HepG2 (cell line): ENCODE measurements around the gene RPTOR. TPM values are rescaled to one million over a fixed set of nuclear protein-coding genes. Genes with fewer than 3 reads are reported as not detected.

Experiments
- ATAC-seq: fragments of 200-7000 bp; cut with Tn5 transposase; 3 replicates; pipeline ENCODE4 v1.9.1; 2020; ENCODE audit warnings: mild to moderate bottlenecking, moderate library complexity
- BruUV-seq: library from RNA; stranded (reverse); fragments of 400-500 nt; replicated peaks from 2 replicates; lab custom pipeline; 2021; lab: Mats Ljungman, UMichigan
- CTCF ChIA-PET: fragments of 300-600 bp; formaldehyde crosslinking; extraction: SDS; loops from one replicate; lab custom pipeline; 2021; ENCODE audit warnings: low total read pairs, inconsistent platforms, low intra/inter-chr PET ratio; lab: Yijun Ruan, JAX
- POLR2A ChIA-PET: fragments of 350-600 bp; sonication (Branson Sonifier 250); formaldehyde crosslinking; loops from one replicate; lab custom pipeline; 2020; ENCODE audit warnings: antibody characterized with exemption, inconsistent platforms; lab: Yijun Ruan, JAX
- DNase-seq: peaks from one replicate; pipeline ENCODE4 v3.0.0-alpha.2; 2015; ENCODE audit warnings: low spot score
- FAIRE-seq: peaks from 3 replicates; lab custom pipeline; 2011; peaks lifted over from hg19 to GRCh38; lab: Jason Lieb, UNC
- H2AFZ ChIP-seq: one replicate; pipeline ENCODE4 v1.6.1; 2011; ENCODE audit warnings: low read length, inconsistent platforms
- H3K27ac ChIP-seq: fragments of 300-600 bp; 3 replicates; pipeline ENCODE4 v1.8.0; 2011; ENCODE audit warnings: mixed run types, mild to moderate bottlenecking, mixed read lengths, low read length, inconsistent platforms; ENCODE audit not compliant: insufficient read depth; ENCODE audit errors: extremely low read length
- H3K27me3 ChIP-seq, 2 experiments: fragments of 200-600 bp in 1 of 2; 2 replicates in 1 of 2; 3 replicates in 1 of 2; pipeline versions ENCODE4 v1.6.0 to v1.8.0; 2011; ENCODE audit warnings: low read length in 2 of 2, mild to moderate bottlenecking in 2 of 2, moderate library complexity in 2 of 2, inconsistent platforms in 1 of 2; ENCODE audit not compliant: insufficient read depth in 2 of 2, control insufficient read depth in 1 of 2
- H3K36me3 ChIP-seq, 2 experiments: fragments of 200-600 bp in 1 of 2; replicated peaks in 1 of 2; 2 replicates in 1 of 2; 3 replicates in 1 of 2; pipeline versions ENCODE4 v1.5.1 to v1.8.0; 2011; ENCODE audit warnings: low read length in 2 of 2, inconsistent platforms in 1 of 2; ENCODE audit not compliant: insufficient read depth in 2 of 2, control insufficient read depth in 1 of 2
- H3K4me1 ChIP-seq: 2 replicates; pipeline ENCODE4 v1.5.1; 2012; ENCODE audit warnings: low read length, inconsistent platforms; ENCODE audit not compliant: insufficient read depth
- H3K4me2 ChIP-seq: 2 replicates; pipeline ENCODE4 v1.6.0; 2011; ENCODE audit warnings: low read depth, low read length, inconsistent platforms
- H3K4me3 ChIP-seq, 3 experiments: fragments of 200-600 bp in 1 of 3; sonication (generic), shearing (Covaris generic) in 1 of 3; replicated peaks in 1 of 3; 2 replicates each; pipeline ENCODE4 v1.5.1; 2011 to 2016; ENCODE audit warnings: low read length in 3 of 3, inconsistent platforms in 2 of 3, low read depth in 2 of 3, mild to moderate bottlenecking in 2 of 3, control low read depth in 1 of 3, mixed read lengths in 1 of 3; ENCODE audit not compliant: insufficient read depth in 1 of 3
- H3K79me2 ChIP-seq: one replicate; pipeline ENCODE4 v1.6.1; 2011; ENCODE audit warnings: low read length, inconsistent platforms; ENCODE audit not compliant: insufficient read depth
- H3K9ac ChIP-seq: 2 replicates; pipeline ENCODE4 v1.6.0; 2011; ENCODE audit warnings: mild to moderate bottlenecking, low read depth, low read length, inconsistent platforms; ENCODE audit not compliant: insufficient read depth
- H3K9me3 ChIP-seq: 2 replicates; pipeline ENCODE4 v1.5.1; 2012; ENCODE audit warnings: mild to moderate bottlenecking, low read length
- H4K20me1 ChIP-seq: 2 replicates; pipeline ENCODE4 v1.6.0; 2011; ENCODE audit warnings: inconsistent platforms, mild to moderate bottlenecking, low read length, moderate library complexity; ENCODE audit not compliant: insufficient read depth
- FOXO4 ChIP-seq: sonication (generic); formaldehyde crosslinking; conservative IDR thresholded peaks from 2 replicates; pipeline ENCODE4 v1.8.1; 2023; ENCODE audit warnings: missing genetic modification reagents
- POLR2G ChIP-seq: fragments of 200-400 bp; formaldehyde crosslinking; IDR thresholded peaks from 2 replicates; pipeline ENCODE4 v1.6.1; 2018; ENCODE audit warnings: mild to moderate bottlenecking, low read depth, low read length, moderate library complexity
- ZBTB40 ChIP-seq, 2 experiments: fragments of 450-650 bp in 1 of 2; sonication (generic) in 1 of 2; formaldehyde crosslinking in 1 of 2; IDR thresholded peaks; 2 replicates each; pipeline versions ENCODE4 v1.6.1 to v1.8.0; 2016 to 2022; ENCODE audit warnings: antibody characterized with exemption in 1 of 2, mild to moderate bottlenecking in 1 of 2, missing genetic modification reagents in 1 of 2
- ZNF160 ChIP-seq: sonication (generic); formaldehyde crosslinking; IDR thresholded peaks from 2 replicates; pipeline ENCODE4 v1.8.0; 2022; ENCODE audit warnings: mild to moderate bottlenecking, inconsistent platforms, missing genetic modification reagents
- ZNF3 ChIP-seq: IDR thresholded peaks from 2 replicates; pipeline ENCODE4 v1.7.0; 2017; ENCODE audit warnings: inconsistent platforms
- ZNF713 ChIP-seq: sonication (generic); formaldehyde crosslinking; IDR thresholded peaks from 2 replicates; pipeline ENCODE4 v1.4.0; 2020; ENCODE audit warnings: mild to moderate bottlenecking, missing genetic modification reagents
- WGBS: methylation state at CpG from one replicate; pipeline ENCODE4 v1.1.6; 2017; ENCODE audit warnings: low lambda C conversion rate; 5-methylcytosine and 5-hydroxymethylcytosine counted together
- in situ Hi-C: cut with HindIII; loops from 2 replicates; pipeline ENCODE4 v1.10.0; 2017; ENCODE audit warnings: low pct_unique_long_range_greater_than_20kb; ENCODE audit not compliant: extremely low pct_ligation_motif_present
- intact Hi-C: fragments of 100-400 bp; cut with micrococcal nuclease; formaldehyde crosslinking; loops from one replicate; pipeline ENCODE4 v1.10.0; 2022; ENCODE audit not compliant: unreplicated experiment
- polyA plus RNA-seq, 8 experiments: library from polyadenylated mRNA; depleted of rRNA in 3 of 8; stranded (reverse) in 7 of 8; unstranded in 1 of 8; fragments of >200 nt; fragmentation: Illumina TruSeq in 4 of 8; extraction: Trizol in 4 of 8; gene quantifications; 2 replicates each; pipeline versions ENCODE4 v1.2.1 to v1.2.3, GENCODE V29; 2011 to 2016; ENCODE audit warnings: low read depth in 4 of 8, missing spikeins in 1 of 8, mixed read lengths in 1 of 8; ENCODE audit not compliant: insufficient read depth in 1 of 8
- total RNA-seq, 5 experiments: library from RNA; depleted of rRNA; stranded (reverse); fragments of >200 nt; fragmentation: Illumina TruSeq; extraction: Trizol; gene quantifications; 2 replicates each; pipeline ENCODE4 v1.2.3, GENCODE V29; 2016; ENCODE audit warnings: low read depth in 1 of 5
- TF ChIP-seq, protein P1 (sequence below): sonication (generic); formaldehyde crosslinking; IDR thresholded peaks from 2 replicates; pipeline ENCODE4 v1.5.1; 2020; ENCODE audit warnings: mild to moderate bottlenecking, missing genetic modification reagents, moderate library complexity

The RPTOR gene
- total and polyA plus RNA-seq, 2 of the 13 experiments (the other 11 are each of a cell fraction or from before 2014, with no cell fraction given), result 6.6 to 25.3 TPM

GRCh38 chr17:80755650-80756405, 211.2 kb downstream of the RPTOR start:
- no peak overlapping the region for H2AFZ ChIP-seq
- FAIRE-seq (no peak), ATAC-seq (peak; percentile 41; the same call in 1 of the 3 replicates), DNase-seq (no peak)
- no peak overlapping the region for H3K9ac ChIP-seq
- H3K4me1 ChIP-seq, result peaks cover 18% of the 10 kb centered on the region
- 97% methylated on average over 5 of the region's 5 CpGs for WGBS
- no peak overlapping the region for H3K4me2 ChIP-seq
- POLR2A ChIA-PET, result no interaction called here
- 0 out of 2 replicates have a peak, but pooled peaks cover 5% of the 10 kb centered on the region for H4K20me1 ChIP-seq
- H3K9me3 ChIP-seq, result no peaks in the 10 kb centered on the region
- H3K27ac ChIP-seq, result no peak overlapping the region
- CTCF ChIA-PET, result no interaction called here
- no peaks in the 10 kb centered on the region for H3K79me2 ChIP-seq
- in situ Hi-C loops (no loop called here), intact Hi-C loops (no loop called here)
- H3K36me3 ChIP-seq, result peaks cover 19 to 54% of the 10 kb centered on the region in 2 experiments
- H3K27me3 ChIP-seq, result no peaks in the 10 kb centered on the region
- no peak overlapping the region for H3K4me3 ChIP-seq
- BruUV-seq, result no TSS peak
- TF ChIP-seq, protein P1, sequence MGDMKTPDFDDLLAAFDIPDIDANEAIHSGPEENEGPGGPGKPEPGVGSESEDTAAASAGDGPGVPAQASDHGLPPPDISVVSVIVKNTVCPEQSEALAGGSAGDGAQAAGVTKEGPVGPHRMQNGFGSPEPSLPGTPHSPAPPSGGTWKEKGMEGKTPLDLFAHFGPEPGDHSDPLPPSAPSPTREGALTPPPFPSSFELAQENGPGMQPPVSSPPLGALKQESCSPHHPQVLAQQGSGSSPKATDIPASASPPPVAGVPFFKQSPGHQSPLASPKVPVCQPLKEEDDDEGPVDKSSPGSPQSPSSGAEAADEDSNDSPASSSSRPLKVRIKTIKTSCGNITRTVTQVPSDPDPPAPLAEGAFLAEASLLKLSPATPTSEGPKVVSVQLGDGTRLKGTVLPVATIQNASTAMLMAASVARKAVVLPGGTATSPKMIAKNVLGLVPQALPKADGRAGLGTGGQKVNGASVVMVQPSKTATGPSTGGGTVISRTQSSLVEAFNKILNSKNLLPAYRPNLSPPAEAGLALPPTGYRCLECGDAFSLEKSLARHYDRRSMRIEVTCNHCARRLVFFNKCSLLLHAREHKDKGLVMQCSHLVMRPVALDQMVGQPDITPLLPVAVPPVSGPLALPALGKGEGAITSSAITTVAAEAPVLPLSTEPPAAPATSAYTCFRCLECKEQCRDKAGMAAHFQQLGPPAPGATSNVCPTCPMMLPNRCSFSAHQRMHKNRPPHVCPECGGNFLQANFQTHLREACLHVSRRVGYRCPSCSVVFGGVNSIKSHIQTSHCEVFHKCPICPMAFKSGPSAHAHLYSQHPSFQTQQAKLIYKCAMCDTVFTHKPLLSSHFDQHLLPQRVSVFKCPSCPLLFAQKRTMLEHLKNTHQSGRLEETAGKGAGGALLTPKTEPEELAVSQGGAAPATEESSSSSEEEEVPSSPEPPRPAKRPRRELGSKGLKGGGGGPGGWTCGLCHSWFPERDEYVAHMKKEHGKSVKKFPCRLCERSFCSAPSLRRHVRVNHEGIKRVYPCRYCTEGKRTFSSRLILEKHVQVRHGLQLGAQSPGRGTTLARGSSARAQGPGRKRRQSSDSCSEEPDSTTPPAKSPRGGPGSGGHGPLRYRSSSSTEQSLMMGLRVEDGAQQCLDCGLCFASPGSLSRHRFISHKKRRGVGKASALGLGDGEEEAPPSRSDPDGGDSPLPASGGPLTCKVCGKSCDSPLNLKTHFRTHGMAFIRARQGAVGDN (CRISPR knock-in tag), result no peak
- TF ChIP-seq ZNF160 (CRISPR knock-in tag), result no peak
- TF ChIP-seq ZNF713, result no peak
- TF ChIP-seq ZNF3, result no peak
- TF ChIP-seq FOXO4 (CRISPR knock-in tag), result no peak
- TF ChIP-seq ZBTB40 (IDR thresholded peaks at IDR 0.05), result no peak
- TF ChIP-seq ZBTB40 (CRISPR knock-in tag; IDR thresholded peaks at IDR 0.05), result no peak
- no peak for TF ChIP-seq POLR2G
